HG03575 (cell line): ENCODE results near the gene SKIDA1.

Experiments
- ATAC-seq: cut with Tn5 transposase; IDR thresholded peaks from one replicate; pipeline ENCODE4 v1.9.1; 2021; ENCODE audit not compliant: unreplicated experiment, insufficient number of reproducible peaks, low FRiP score; ENCODE audit errors: extremely low read depth

Gene SKIDA1

DNA sequence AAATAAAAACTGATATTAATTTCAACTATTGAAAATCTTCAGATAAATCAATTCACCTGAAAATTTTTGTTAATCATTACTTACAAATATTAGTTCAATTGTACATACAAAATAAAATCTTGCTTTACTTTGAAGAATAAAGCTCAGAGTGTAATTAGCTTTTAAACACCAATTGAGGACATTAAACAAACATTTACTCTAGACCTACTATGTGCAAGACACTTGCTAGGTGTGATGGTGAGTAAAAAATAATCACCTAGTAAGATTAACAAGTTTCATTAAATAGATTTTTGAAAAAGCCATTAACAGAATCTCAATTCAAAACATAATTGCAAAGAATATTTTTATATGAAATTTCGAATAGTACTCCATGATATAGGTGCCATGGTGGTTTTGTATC is 4.7 kb upstream of the SKIDA1 start:
- ATAC-seq: no peak

- no peak for ATAC-seq
Measured at GRCh38 chr10:21529032-21529910, 3.8 kb upstream of the SKIDA1 start.

DNA sequence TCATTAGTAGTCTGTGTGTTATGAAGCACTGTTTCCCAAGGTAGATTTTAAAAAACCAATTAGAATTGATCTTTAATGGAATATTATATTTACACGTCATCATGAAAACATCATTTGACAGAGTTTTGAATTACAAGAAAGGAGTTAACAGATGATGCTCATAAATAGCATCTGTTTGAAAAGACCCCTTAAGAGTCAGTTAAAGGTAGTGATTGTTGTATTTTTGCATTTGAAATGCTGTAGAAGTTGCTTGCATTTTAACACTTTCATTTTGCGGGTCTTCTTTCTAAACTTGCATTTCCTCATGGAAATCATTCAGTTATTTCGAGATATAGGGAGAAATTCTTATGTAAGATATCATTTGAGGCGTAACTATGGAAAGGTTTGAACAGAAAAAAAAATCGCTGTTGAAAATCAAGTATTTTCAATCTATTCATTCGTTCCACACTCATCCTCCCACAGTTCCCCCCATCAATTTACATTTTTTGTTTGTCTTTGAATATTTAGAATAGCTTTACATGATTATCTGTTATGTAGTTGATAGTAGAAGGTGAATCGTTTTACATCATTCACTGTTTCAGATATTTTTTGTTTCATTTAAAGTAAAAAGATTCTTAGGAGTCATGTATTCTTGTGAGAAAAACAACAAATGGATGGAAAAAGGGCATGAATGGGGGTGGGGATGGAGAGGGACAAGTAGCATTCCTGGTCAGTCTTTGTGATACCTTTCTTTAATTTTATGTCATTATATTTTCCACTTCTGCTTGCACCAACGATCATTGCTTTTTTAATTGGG is 3.0 kb upstream of the SKIDA1 start:
- no peak for ATAC-seq

- no peak for ATAC-seq
Measured at GRCh38 chr10:21527598-21528235, 2.2 kb upstream of the SKIDA1 start.

- no peak for ATAC-seq
Measured at GRCh38 chr10:21526860-21527597, 1.5 kb upstream of the SKIDA1 start.

GRCh38 chr10:21526188-21526859 is 842 bp upstream of the SKIDA1 start:
- no peak for ATAC-seq

GRCh38 chr10:21524526-21525366 is 736 bp downstream of the SKIDA1 start:
- ATAC-seq: no peak

- ATAC-seq: no peak
Measured at GRCh38 chr10:21524131-21524525, 1.4 kb downstream of the SKIDA1 start.

GRCh38 chr10:21523557-21524008 is 1.9 kb downstream of the SKIDA1 start:
- no peak for ATAC-seq

GRCh38 chr10:21522631-21523406 is 2.7 kb downstream of the SKIDA1 start:
- no peak for ATAC-seq

- ATAC-seq: no peak
Measured at GRCh38 chr10:21521751-21522533, 3.5 kb downstream of the SKIDA1 start.

- no peak for ATAC-seq
Measured at GRCh38 chr10:21520949-21521348, 4.5 kb downstream of the SKIDA1 start.

DNA sequence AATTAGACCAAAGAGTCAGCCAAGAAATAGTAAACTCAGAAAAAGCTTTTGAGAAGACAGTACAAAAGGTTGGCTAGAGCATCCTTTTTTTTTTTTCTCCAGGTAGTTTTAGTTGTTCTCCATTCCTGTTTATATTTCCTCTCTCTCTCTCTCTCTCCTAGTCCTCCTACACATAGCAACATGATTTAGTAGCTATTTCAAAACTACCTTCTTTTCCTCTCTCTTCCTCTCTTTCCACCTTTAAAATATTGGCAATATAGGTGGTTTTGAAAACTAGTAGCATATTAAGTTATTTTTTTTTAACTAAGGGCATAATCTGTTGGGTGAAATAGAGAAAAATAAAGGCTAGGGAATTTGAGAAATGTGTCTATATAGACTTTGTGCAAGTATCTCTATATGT is 5.0 kb downstream of the SKIDA1 start:
- no peak for ATAC-seq

DNA sequence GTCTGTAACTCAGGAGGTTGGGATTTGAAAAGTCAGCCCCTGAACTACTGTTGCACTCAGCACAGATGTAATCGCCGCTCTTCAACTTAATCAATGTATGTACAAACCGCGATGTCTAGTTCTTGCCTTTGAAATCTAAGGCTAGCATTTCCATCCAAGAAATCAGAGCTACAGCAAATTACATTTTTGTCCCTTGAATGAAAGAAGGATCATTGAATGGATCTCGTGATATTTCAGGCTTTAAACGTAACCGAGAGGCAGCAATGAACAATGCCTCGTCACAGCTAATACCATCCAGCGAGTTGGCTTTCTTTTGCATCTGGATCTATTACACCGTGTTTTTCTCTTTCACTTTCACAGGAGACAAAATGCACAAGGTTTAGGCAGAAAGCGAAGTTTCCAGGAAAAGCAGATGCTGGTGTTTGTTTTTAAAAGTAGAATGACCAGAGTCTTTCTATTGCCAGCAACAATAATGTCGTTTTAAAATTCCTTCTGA is 5.5 kb downstream of the SKIDA1 start:
- no peak for ATAC-seq

DNA sequence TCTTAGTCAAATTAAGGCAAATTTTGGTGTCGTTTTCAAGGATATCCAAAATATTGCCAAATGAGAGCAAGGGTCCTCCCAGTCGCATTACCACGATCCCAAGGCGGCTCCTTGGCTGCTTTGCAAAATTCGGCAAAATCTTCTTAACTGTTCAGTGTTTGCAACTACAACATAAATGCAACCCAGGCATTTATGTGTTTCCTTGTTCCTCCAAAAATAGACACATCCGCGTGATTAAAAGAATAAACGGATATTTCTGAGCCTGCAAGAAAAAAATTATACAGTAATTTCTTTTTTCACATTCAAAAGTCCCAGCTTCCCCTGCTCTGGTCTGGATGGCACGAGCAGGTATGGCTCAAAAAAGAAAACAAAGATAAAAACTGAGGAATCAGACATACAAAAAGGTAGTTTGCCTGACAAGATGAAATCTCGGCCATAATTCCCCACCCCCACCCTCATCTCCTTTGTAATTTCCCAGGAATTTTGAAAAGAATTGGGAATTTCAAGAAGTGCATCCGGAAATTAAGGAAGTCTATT is 6.0 kb downstream of the SKIDA1 start:
- no peak for ATAC-seq
